CD14-positive monocyte (primary cell): Measurements from ENCODE around the gene ITGB8. TPM values are rescaled to one million over a fixed set of nuclear protein-coding genes. Genes with fewer than 3 reads are reported as not detected.

Experiments
- DNase-seq, 3 donors: peaks; one replicate each; pipeline ENCODE4 v3.0.0-alpha.2; 2011 to 2022
- H2AFZ ChIP-seq: 2 replicates; pipeline ENCODE4 v1.6.0; 2012; ENCODE audit warnings: mild to moderate bottlenecking, low read depth, low read length, inconsistent platforms; ENCODE audit not compliant: insufficient read depth, poor library complexity, severe bottlenecking
- H3K27ac ChIP-seq, 2 donors: 1 replicate in 1 of 2; 2 replicates in 1 of 2; pipeline ENCODE4 v1.5.1; 2012 to 2013; ENCODE audit warnings: low read length in 2 of 2, control low read depth in 1 of 2, inconsistent platforms in 1 of 2, low read depth in 1 of 2, mild to moderate bottlenecking in 1 of 2
- H3K27me3 ChIP-seq, 2 donors: one replicate each; pipeline versions ENCODE4 v1.6.0 to v1.6.1; 2011 to 2013; ENCODE audit warnings: low read length in 2 of 2; ENCODE audit not compliant: control insufficient read depth in 2 of 2, insufficient read depth in 2 of 2
- H3K36me3 ChIP-seq, 2 donors: replicated peaks in 1 of 2; 1 replicate in 1 of 2; 2 replicates in 1 of 2; pipeline versions ENCODE4 v1.5.1 to v1.6.1; 2012 to 2013; ENCODE audit warnings: low read length in 2 of 2, control low read depth in 1 of 2, inconsistent platforms in 1 of 2, mild to moderate bottlenecking in 1 of 2; ENCODE audit not compliant: insufficient read depth in 2 of 2, control insufficient read depth in 1 of 2
- H3K4me1 ChIP-seq, 2 donors: 1 replicate in 1 of 2; 2 replicates in 1 of 2; pipeline versions ENCODE4 v1.5.1 to v1.6.1; 2012 to 2013; ENCODE audit warnings: low read length in 2 of 2, control low read depth in 1 of 2, inconsistent platforms in 1 of 2, mild to moderate bottlenecking in 1 of 2, moderate library complexity in 1 of 2; ENCODE audit not compliant: insufficient read depth in 2 of 2, control insufficient read depth in 1 of 2
- H3K4me2 ChIP-seq: replicated peaks from 2 replicates; pipeline ENCODE3; 2012; ENCODE audit warnings: low read length, moderate library complexity, mild to moderate bottlenecking; ENCODE audit not compliant: poor library complexity, severe bottlenecking; ENCODE audit errors: extremely low read depth
- H3K4me3 ChIP-seq, 3 experiments: fragments of 200-600 bp in 1 of 3; sonication (generic) in 1 of 3; replicated peaks in 1 of 3; 1 replicate in 2 of 3; 2 replicates in 1 of 3; pipeline ENCODE4 v1.5.1; 2011 to 2013; ENCODE audit warnings: low read length in 3 of 3, mild to moderate bottlenecking in 3 of 3, control low read depth in 2 of 3, low read depth in 2 of 3, inconsistent platforms in 1 of 3, moderate library complexity in 1 of 3
- H3K79me2 ChIP-seq: 2 replicates; pipeline ENCODE4 v1.6.0; 2012; ENCODE audit warnings: mild to moderate bottlenecking, control low read depth, inconsistent platforms, low read length, moderate library complexity; ENCODE audit not compliant: insufficient read depth
- H3K9ac ChIP-seq: 2 replicates; pipeline ENCODE4 v1.6.0; 2017; ENCODE audit warnings: low read length, mild to moderate bottlenecking; ENCODE audit not compliant: insufficient read depth, poor library complexity, severe bottlenecking
- H3K9me3 ChIP-seq, 2 donors: replicated peaks in 1 of 2; 1 replicate in 1 of 2; 2 replicates in 1 of 2; pipeline versions ENCODE4 v1.5.1 to v1.6.1; 2012 to 2013; ENCODE audit warnings: low read length in 2 of 2, control low read depth in 1 of 2; ENCODE audit not compliant: control insufficient read depth in 1 of 2, insufficient read depth in 1 of 2
- H4K20me1 ChIP-seq: 2 replicates; pipeline ENCODE4 v1.6.0; 2012; ENCODE audit warnings: mild to moderate bottlenecking, low read length, control low read depth, moderate library complexity; ENCODE audit not compliant: insufficient read depth
- H3K27ac Mint-ChIP-seq, 7 donors: one replicate each; pipeline ENCODE4 v1.8.0; 2020; ENCODE audit warnings: mild to moderate bottlenecking in 7 of 7, mixed read lengths in 7 of 7, moderate library complexity in 6 of 7, inconsistent platforms in 2 of 7
- H3K27me3 Mint-ChIP-seq, 3 donors: one replicate each; pipeline ENCODE4 v1.8.0; 2021 to 2022; ENCODE audit warnings: low read depth in 3 of 3, mild to moderate bottlenecking in 3 of 3, mixed read lengths in 3 of 3, moderate library complexity in 3 of 3, inconsistent platforms in 1 of 3
- H3K36me3 Mint-ChIP-seq, 2 donors: one replicate each; pipeline ENCODE4 v1.8.0; 2020; ENCODE audit warnings: mixed read lengths in 2 of 2, inconsistent platforms in 1 of 2, mild to moderate bottlenecking in 1 of 2
- H3K4me1 Mint-ChIP-seq: one replicate; pipeline ENCODE4 v1.8.0; 2020; ENCODE audit warnings: mild to moderate bottlenecking, mixed read lengths
- H3K4me3 Mint-ChIP-seq, 2 donors: one replicate each; pipeline ENCODE4 v1.8.0; 2020; ENCODE audit warnings: mild to moderate bottlenecking in 2 of 2, mixed read lengths in 2 of 2, moderate library complexity in 1 of 2
- H3K9me3 Mint-ChIP-seq, 7 donors: one replicate each; pipeline ENCODE4 v1.8.0; 2020 to 2022; ENCODE audit warnings: mixed read lengths in 7 of 7, mild to moderate bottlenecking in 6 of 7, moderate library complexity in 6 of 7, inconsistent platforms in 2 of 7
- CTCF ChIP-seq: fragments of 200-600 bp; IDR thresholded peaks from one replicate; pipeline ENCODE4 v1.8.0; 2022; ENCODE audit warnings: antibody characterized with exemption, mild to moderate bottlenecking
- WGBS: methylation state at CpG from one replicate; pipeline ENCODE4 v1.1.5; 2013; ENCODE audit warnings: missing lambda C conversion rate; ENCODE audit not compliant: insufficient coverage; 5-methylcytosine and 5-hydroxymethylcytosine counted together
- intact Hi-C, 2 donors: fragments of 100-400 bp; cut with micrococcal nuclease; formaldehyde crosslinking; loops; one replicate each; pipeline versions ENCODE4 v1.15.0 to v1.15.1; 2023
- polyA plus RNA-seq, 3 donors: library from polyadenylated mRNA; depleted of rRNA in 1 of 3; unstranded in 2 of 3; stranded (reverse) in 1 of 3; fragments of 300-500 nt in 2 of 3; fragments of >200 nt in 1 of 3; fragmentation: Illumina TruSeq in 2 of 3; gene quantifications; 1 replicate in 2 of 3; 2 replicates in 1 of 3; pipeline ENCODE4 v1.2.3, GENCODE V29; 2012 to 2021

Gene ITGB8
- polyA plus RNA-seq, 3 donors, result 0.01 to 0.28 (median 0.19) TPM

GRCh38 chr7:20395511-20395910 is 64.8 kb downstream of the ITGB8 start:
- Histone ChIP-seq H3K36me3 (no peaks in the 10 kb centered on the region), H3K4me1 (peaks cover 12 to 21% of the 10 kb centered on the region in 2 donors), H3K9ac (no peak overlapping the region), H3K4me2 (no peak overlapping the region), H3K27me3 (no peaks in the 10 kb centered on the region), H4K20me1 (no peaks in the 10 kb centered on the region), H3K27ac (peak overlapping the region in 1 of 2 donors; percentile 11), H3K9me3 (no peaks in the 10 kb centered on the region), H3K79me2 (no peaks in the 10 kb centered on the region), H2AFZ (no peak overlapping the region), H3K4me3 (no peak overlapping the region)
- DNase-seq, result peak in 1 of 3 donors; percentile 16
- Mint-ChIP-seq H3K36me3 (no peaks in the 10 kb centered on the region), H3K4me3 (no peak overlapping the region), H3K27ac (peak overlapping the region in 3 of 7 donors; percentile 46 to 78 (median 74)), H3K27me3 (peaks cover 0 to 1% (median 0%) of the 10 kb centered on the region in 3 donors), H3K4me1 (peaks cover 20% of the 10 kb centered on the region), H3K9me3 (peaks cover 0 to 4% (median 0%) of the 10 kb centered on the region in 7 donors)
- intact Hi-C loops, result no loop called here
- no peak for TF ChIP-seq CTCF
- WGBS, result no CpG with 5 or more reads among the region's 2 CpGs

- H3K4me1 ChIP-seq, result peaks cover 14 to 27% of the 10 kb centered on the region in 2 donors
- intact Hi-C loops, result no loop called here
- no peak overlapping the region for H3K4me3 Mint-ChIP-seq
Observed at GRCh38 chr7:20399521-20399920, 68.8 kb downstream of the ITGB8 start.

More at GRCh38 chr7:20399521-20399920, 68.8 kb downstream of the ITGB8 start:
- H3K79me2 ChIP-seq, result no peaks in the 10 kb centered on the region
- Mint-ChIP-seq H3K36me3 (no peaks in the 10 kb centered on the region), H3K27ac (no peak overlapping the region), H3K27me3 (peaks cover 0 to 1% (median 0%) of the 10 kb centered on the region in 3 donors), H3K9me3 (peaks cover 0 to 4% (median 0%) of the 10 kb centered on the region in 7 donors), H3K4me1 (peaks cover 18% of the 10 kb centered on the region)
- WGBS, result no CpG with 5 or more reads among the region's 2 CpGs
- H3K9me3 ChIP-seq, result no peaks in the 10 kb centered on the region
- H3K27me3 ChIP-seq, result no peaks in the 10 kb centered on the region
- no peaks in the 10 kb centered on the region for H3K36me3 ChIP-seq
- H3K4me3 ChIP-seq, result no peak overlapping the region
- peak in 1 of 3 donors; percentile 65 for DNase-seq
- no peak overlapping the region for H2AFZ ChIP-seq
- no peak overlapping the region for H3K4me2 ChIP-seq
- no peak overlapping the region for H3K9ac ChIP-seq
- no peak for TF ChIP-seq CTCF
- no peak overlapping the region for H3K27ac ChIP-seq
- no peaks in the 10 kb centered on the region for H4K20me1 ChIP-seq
